Lower leg skin (tissue), 4 donors: ENCODE measurements around the gene HP1BP3. TPM values are rescaled to one million over a fixed set of nuclear protein-coding genes. Genes with fewer than 3 reads are reported as not detected.
"Not testable (repeated sequence)": the region's sequence is repeated elsewhere in the genome, so short reads cannot be mapped to it uniquely, and the experiment has no call there.

Experiments used
- DNase-seq, 2 donors: peaks; one replicate each; pipeline ENCODE4 v3.0.0-alpha.2; 2019; ENCODE audit warnings: low spot score in 2 of 2
- H3K4me3 ChIP-seq: fragments of 200-600 bp; sonication (generic); 2 replicates; pipeline ENCODE4 v1.5.1; 2017; ENCODE audit warnings: mild to moderate bottlenecking, low read depth; ENCODE audit not compliant: poor library complexity, severe bottlenecking
- POLR2A ChIP-seq, 2 donors: fragments of 450-650 bp; IDR thresholded peaks; one replicate each; pipeline ENCODE4 v1.6.1; 2016 to 2017; ENCODE audit warnings: antibody characterized with exemption in 2 of 2, mild to moderate bottlenecking in 1 of 2, moderate library complexity in 1 of 2
- WGBS, 2 donors: methylation state at CpG; one replicate each; pipeline ENCODE4 v1.1.5; 2018; 5-methylcytosine and 5-hydroxymethylcytosine counted together
- intact Hi-C: fragments of 100-400 bp; cut with DNase I; formaldehyde crosslinking; loops from one replicate; pipeline ENCODE4 v1.15.0; 2023; ENCODE audit warnings: low total_unique reads
- total RNA-seq, 4 donors: library from RNA; depleted of rRNA; stranded (reverse); fragments of >200 nt; gene quantifications; one replicate each; pipeline ENCODE4 v1.1.0, GENCODE V29; 2016
- TF ChIP-seq, protein P1 (sequence below), 3 donors: fragments of 450-650 bp; IDR thresholded peaks; one replicate each; pipeline ENCODE4 v1.5.1; 2016; ENCODE audit warnings: antibody characterized with exemption in 3 of 3, mild to moderate bottlenecking in 3 of 3, moderate library complexity in 2 of 3

Gene HP1BP3
- total RNA-seq, 4 donors from 2014 or later = 154 to 242 (median 190) TPM

DNA sequence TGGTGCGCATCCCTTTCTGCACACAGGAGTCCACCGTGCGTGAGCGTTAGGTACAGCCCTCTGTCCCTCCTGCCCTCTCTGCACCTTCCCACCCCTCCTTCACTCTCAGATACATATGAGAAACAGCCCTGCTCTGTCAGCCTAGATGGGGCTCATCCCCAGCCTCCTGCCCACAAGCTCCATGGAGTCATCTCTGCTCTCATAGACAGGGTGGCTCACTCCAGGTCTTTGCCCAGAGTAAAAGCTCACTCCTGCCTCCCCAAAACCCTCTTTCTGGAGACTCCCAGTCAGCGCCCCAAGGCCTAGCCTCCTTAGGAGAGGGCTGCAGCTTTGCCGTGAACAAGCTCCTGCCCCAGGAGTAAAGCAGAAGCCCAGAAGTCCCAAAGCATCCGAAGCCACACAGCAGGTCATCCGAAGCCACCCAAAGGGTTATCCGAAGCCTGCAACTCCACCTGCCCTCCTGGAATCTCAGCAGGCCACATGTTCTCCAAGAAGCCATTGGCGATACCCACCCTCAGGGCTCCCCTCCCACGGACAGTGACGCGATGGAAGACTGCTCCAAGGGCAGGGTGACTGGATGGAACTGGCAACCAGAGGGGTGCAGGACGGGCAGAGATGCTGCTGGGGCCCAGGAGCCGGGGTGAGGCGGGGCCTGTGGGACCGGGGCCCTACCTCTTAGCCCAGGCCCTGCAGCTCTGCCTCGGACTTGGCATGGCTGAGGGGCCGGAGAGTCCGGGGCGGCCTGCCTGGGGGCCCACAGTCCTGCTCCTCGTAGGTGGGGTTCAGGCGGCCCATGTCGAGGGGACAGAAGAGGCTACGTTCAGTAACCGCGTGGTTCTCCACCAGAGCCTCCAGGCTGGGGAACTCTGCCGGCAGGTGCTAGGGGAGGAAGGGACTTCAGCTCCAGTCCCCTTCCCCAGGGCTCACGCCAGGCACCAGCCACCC lies 65.7 kb downstream of the HP1BP3 start:
- TF ChIP-seq POLR2A (IDR thresholded peaks at IDR 0.05) = no peak
- TF ChIP-seq, protein P1, sequence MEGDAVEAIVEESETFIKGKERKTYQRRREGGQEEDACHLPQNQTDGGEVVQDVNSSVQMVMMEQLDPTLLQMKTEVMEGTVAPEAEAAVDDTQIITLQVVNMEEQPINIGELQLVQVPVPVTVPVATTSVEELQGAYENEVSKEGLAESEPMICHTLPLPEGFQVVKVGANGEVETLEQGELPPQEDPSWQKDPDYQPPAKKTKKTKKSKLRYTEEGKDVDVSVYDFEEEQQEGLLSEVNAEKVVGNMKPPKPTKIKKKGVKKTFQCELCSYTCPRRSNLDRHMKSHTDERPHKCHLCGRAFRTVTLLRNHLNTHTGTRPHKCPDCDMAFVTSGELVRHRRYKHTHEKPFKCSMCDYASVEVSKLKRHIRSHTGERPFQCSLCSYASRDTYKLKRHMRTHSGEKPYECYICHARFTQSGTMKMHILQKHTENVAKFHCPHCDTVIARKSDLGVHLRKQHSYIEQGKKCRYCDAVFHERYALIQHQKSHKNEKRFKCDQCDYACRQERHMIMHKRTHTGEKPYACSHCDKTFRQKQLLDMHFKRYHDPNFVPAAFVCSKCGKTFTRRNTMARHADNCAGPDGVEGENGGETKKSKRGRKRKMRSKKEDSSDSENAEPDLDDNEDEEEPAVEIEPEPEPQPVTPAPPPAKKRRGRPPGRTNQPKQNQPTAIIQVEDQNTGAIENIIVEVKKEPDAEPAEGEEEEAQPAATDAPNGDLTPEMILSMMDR (IDR thresholded peaks at IDR 0.05) = no peak
- intact Hi-C loops = no loop called here
- peak in 1 of 2 donors; percentile 70 for DNase-seq
- H3K4me3 ChIP-seq = no peak overlapping the region
- 88 to 91% methylated on average over 26 to 28 of the region's 29 CpGs for WGBS, 2 donors

DNA sequence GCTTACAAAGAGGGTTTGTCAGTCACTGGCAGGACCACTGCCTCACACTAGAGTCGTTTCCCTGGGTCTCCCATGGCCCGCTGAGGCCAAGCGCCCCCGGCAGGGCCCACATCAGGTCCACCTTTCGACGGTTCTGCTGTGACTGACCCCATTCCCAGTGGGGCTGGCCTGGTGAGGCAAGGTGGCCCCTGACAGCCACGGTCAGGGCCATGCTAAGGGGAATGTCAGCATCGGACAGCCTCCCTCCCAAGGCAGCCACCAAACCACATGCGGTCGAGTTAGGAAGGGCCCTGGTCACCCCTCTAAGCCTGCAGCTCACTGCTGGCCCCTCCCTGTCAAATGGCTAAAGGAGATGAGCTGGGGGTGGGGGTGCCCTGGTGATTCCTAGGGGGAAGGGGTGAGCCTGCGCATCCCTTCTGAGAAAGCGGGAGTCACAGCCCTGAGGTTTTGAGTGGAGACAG lies 66.4 kb downstream of the HP1BP3 start:
- no peak overlapping the region for H3K4me3 ChIP-seq
- no peak for TF ChIP-seq POLR2A (IDR thresholded peaks at IDR 0.05)
- TF ChIP-seq, protein P1 (IDR thresholded peaks at IDR 0.05) = no peak
- intact Hi-C loops = no loop called here
- WGBS, 2 donors = 89 to 91% methylated on average over 11 to 12 of the region's 12 CpGs
- peak in 1 of 2 donors; percentile 56 for DNase-seq

DNA sequence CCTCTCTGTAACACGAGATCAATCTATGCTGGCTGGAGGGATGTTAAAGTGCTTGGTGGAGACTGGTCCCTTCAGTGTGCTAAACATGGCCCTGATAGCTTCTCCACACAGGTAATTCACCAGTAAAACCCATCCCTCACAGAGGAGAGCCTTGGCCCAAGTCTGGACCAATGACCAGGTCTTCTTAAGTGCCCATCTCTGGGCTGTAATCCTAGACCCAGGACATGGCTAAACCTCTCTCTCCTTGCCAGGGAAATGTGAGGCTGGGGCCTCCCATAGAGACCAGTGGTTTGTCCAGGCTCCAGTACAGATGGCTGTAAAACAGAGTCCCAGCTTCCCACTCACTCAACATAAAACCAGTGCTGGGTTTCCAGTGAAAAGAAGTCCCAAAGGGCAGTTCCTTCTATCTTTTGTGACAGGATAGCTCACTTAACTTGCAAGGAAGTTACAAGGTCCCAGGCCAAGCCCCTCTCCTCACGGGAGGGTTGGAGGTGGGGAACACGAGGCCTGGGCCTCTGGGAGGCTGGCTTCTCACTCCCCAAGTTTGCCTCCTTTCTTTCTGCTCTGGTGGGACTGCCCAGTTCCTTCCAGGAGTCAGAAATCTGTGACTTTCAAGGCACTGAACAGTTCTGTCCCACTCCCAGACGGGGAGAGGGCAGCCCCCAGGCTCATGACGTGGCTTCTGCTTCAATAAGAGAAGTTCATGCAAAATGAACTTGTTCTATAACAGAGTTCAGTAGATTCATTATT lies 67.1 kb downstream of the HP1BP3 start:
- intact Hi-C loops = no loop called here
- WGBS, 2 donors = 73 to 75% methylated on average over 5 of the region's 5 CpGs
- no peak overlapping the region for H3K4me3 ChIP-seq
- TF ChIP-seq, protein P1 (IDR thresholded peaks at IDR 0.05) = no peak
- no peak for TF ChIP-seq POLR2A (IDR thresholded peaks at IDR 0.05)
- peak in 1 of 2 donors; percentile 76 for DNase-seq

DNA sequence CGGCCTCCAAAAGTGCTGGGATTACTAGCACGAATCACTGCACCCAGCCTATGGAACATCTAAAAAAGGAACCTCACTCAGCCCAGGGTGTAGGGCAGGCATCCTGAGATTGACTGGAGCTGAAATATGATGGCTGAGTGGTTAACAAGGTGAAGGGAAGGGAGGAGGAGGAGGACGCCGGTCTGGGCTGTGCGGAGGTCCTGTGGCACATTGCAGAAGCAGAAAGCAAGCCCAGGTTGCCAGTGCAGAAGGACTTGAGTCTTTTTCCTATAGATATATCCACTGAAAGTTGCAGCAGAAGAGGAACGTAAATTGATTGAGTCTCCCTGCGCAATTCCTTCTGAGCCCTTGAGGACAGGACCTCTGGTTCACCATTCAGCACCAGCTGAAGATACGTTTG lies 67.8 kb downstream of the HP1BP3 start:
- 88 to 90% methylated on average over 8 of the region's 8 CpGs for WGBS, 2 donors
- intact Hi-C loops = no loop called here
- DNase-seq = peak in 1 of 2 donors; percentile 80
- no peak overlapping the region for H3K4me3 ChIP-seq
- TF ChIP-seq, protein P1 (IDR thresholded peaks at IDR 0.05) = no peak
- TF ChIP-seq POLR2A (IDR thresholded peaks at IDR 0.05) = no peak

DNA sequence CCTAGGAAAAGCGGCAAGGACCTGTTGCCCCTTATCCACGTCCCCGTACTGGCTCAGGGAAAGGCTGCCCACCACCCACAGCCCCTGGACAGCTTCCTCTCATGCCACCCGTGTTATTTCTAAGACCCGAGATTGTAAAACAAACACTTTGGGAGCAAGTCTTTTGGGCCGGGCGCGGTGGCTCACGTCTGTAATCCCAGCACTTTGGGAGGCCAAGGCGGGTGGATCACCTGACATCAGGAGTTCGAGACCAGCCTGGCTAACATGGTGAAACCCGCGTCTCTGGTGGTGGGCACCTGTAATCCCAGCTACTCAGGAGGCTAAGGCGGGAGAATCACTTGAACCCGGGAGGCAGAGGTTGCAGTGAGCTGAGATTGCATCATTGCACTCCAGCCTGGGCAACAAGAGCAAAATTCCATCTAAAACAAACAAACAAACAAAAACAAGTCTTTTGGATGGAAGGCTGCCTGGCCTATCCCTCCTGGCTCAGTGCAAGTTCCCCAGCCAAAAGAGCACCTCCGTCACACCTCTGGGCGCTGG lies 68.7 kb downstream of the HP1BP3 start:
- H3K4me3 ChIP-seq, intact Hi-C loops: not testable (repeated sequence)
- WGBS, 2 donors = 67 to 69% methylated on average over 16 to 17 of the region's 17 CpGs
- peak in 1 of 2 donors; percentile 82 for DNase-seq
